MCF 10A (cell line): ENCODE measurements around the gene CYFIP1. TPM values are rescaled to one million over a fixed set of nuclear protein-coding genes. Genes with fewer than 3 reads are reported as not detected.
A peak's percentile ranks its signal among the peaks of the same experiment; 100 is the strongest.

Source experiments
- BruUV-seq: library from RNA; stranded (reverse); fragments of 400-500 nt; replicated peaks from 2 replicates; lab custom pipeline; 2021; lab: Mats Ljungman, UMichigan
- CTCF ChIA-PET: fragments of 300-600 bp; sonication (Branson Sonifier 250); formaldehyde crosslinking; extraction: SDS; loops from one replicate; lab custom pipeline; 2021; ENCODE audit warnings: antibody characterized with exemption, inconsistent platforms; lab: Yijun Ruan, JAX
- POLR2A ChIA-PET: fragments of 300-600, 350-650 bp; sonication (Branson Sonifier 250); formaldehyde crosslinking; extraction: SDS; loops from one replicate; lab custom pipeline; 2020; ENCODE audit warnings: antibody characterized with exemption, inconsistent platforms; lab: Yijun Ruan, JAX
- DNase-seq: peaks from one replicate; pipeline ENCODE4 v3.0.0-alpha.2; 2018; ENCODE audit not compliant: unreplicated experiment
- H3K27ac Mint-ChIP-seq: one replicate; pipeline ENCODE4 v1.8.0; 2022; ENCODE audit warnings: mild to moderate bottlenecking, low read depth, mixed read lengths; ENCODE audit not compliant: unreplicated experiment
- H3K27me3 Mint-ChIP-seq: one replicate; pipeline ENCODE4 v1.8.0; 2022; ENCODE audit warnings: mixed read lengths; ENCODE audit not compliant: insufficient read depth, unreplicated experiment
- H3K36me3 Mint-ChIP-seq: one replicate; pipeline ENCODE4 v1.8.0; 2022; ENCODE audit warnings: mild to moderate bottlenecking, moderate library complexity, mixed read lengths; ENCODE audit not compliant: insufficient read depth, unreplicated experiment
- H3K4me1 Mint-ChIP-seq: one replicate; pipeline ENCODE4 v1.8.0; 2022; ENCODE audit warnings: mixed read lengths; ENCODE audit not compliant: insufficient read depth, unreplicated experiment
- H3K4me3 Mint-ChIP-seq: one replicate; pipeline ENCODE4 v1.8.0; 2022; ENCODE audit warnings: mild to moderate bottlenecking, moderate library complexity, mixed read lengths; ENCODE audit not compliant: unreplicated experiment
- H3K9me3 Mint-ChIP-seq: one replicate; pipeline ENCODE4 v1.8.0; 2022; ENCODE audit warnings: mixed read lengths; ENCODE audit not compliant: unreplicated experiment
- intact Hi-C: fragments of 100-400 bp; cut with micrococcal nuclease; formaldehyde crosslinking; loops from 2 replicates; pipeline ENCODE4 v1.14.1; 2022
- total RNA-seq: library from RNA; stranded (reverse); gene quantifications from 2 replicates; pipeline ENCODE4 v1.2.3, GENCODE V29; 2022
- TF ChIP-seq, protein P1 (sequence below): fragments of 200-600 bp; IDR thresholded peaks from one replicate; pipeline ENCODE4 v1.8.0; 2022; ENCODE audit warnings: antibody characterized with exemption, mild to moderate bottlenecking; ENCODE audit not compliant: unreplicated experiment

CYFIP1 gene
- total RNA-seq, 1 experiment from 2014 or later: 99.1 TPM

DNA sequence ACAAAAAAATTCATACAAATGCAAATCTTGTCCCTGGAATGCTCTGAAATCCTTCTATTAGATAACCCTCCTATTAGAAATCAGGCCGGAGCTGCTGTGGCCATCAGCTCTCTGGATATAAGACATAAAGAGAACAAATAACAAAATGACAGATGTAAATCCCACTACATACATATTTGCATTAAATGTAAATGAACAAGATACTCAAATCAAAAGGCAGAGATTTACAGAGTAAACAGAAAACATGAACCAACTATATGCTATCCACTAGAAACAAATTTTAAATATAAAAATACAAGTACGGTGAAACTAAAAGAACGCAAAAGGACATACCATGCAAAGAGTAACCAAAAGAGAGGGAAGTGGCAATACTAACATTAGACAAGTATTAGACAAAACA lies 10.7 kb downstream of the CYFIP1 start:
- Mint-ChIP-seq H3K4me1 (peaks cover 8% of the 10 kb centered on the region), H3K36me3 (peaks cover 16% of the 10 kb centered on the region), H3K27me3 (no peaks in the 10 kb centered on the region), H3K9me3 (no peaks in the 10 kb centered on the region), H3K4me3 (no peak overlapping the region), H3K27ac (no peak overlapping the region)
- intact Hi-C loops: no loop called here
- ChIA-PET POLR2A (interaction anchor here (5.1 kb wide), 1 partner anchor 10 kb away, joined by 29 read pairs; the partner anchor contains the start of gene CYFIP1), CTCF (no interaction called here)
- no TSS peak for BruUV-seq
- no peak for DNase-seq
- TF ChIP-seq, protein P1, sequence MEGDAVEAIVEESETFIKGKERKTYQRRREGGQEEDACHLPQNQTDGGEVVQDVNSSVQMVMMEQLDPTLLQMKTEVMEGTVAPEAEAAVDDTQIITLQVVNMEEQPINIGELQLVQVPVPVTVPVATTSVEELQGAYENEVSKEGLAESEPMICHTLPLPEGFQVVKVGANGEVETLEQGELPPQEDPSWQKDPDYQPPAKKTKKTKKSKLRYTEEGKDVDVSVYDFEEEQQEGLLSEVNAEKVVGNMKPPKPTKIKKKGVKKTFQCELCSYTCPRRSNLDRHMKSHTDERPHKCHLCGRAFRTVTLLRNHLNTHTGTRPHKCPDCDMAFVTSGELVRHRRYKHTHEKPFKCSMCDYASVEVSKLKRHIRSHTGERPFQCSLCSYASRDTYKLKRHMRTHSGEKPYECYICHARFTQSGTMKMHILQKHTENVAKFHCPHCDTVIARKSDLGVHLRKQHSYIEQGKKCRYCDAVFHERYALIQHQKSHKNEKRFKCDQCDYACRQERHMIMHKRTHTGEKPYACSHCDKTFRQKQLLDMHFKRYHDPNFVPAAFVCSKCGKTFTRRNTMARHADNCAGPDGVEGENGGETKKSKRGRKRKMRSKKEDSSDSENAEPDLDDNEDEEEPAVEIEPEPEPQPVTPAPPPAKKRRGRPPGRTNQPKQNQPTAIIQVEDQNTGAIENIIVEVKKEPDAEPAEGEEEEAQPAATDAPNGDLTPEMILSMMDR: no peak

DNA sequence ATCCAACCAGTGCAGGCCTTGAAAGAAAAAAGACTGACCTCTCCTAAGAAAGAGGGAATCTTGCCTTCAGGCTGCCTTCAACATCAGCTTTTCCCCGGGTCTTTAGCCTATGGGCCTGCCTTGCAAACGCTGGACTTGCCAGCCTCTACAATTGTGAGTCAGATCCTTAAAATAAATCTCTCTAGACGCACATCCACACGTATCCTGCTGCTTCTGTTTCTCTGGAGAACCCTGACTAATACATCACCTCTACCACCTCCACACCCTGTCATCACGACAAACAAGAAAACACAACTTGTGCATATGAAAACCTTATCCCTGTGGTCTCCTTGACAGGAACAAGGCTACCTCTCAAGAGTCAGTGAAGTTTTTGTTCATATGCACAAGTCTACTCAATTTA lies 11.8 kb downstream of the CYFIP1 start:
- peak overlapping the region; percentile 39 for H3K27ac Mint-ChIP-seq
- TF ChIP-seq, protein P1: no peak
- DNase-seq: peak; percentile 71
- ChIA-PET POLR2A (interaction anchor here (1.0 to 5.1 kb wide), 2 partner anchors 10 to 11 kb away, joined by 3 to 29 read pairs; partner anchors contain the start of gene CYFIP1), CTCF (interaction anchor here (1.3 kb wide), 1 partner anchor 9 kb away, joined by 3 read pairs; no protein-coding TSS in a partner anchor)
- peaks cover 20% of the 10 kb centered on the region for H3K4me1 Mint-ChIP-seq
- H3K9me3 Mint-ChIP-seq: no peaks in the 10 kb centered on the region
- no TSS peak for BruUV-seq
- no peaks in the 10 kb centered on the region for H3K27me3 Mint-ChIP-seq
- no peak overlapping the region for H3K4me3 Mint-ChIP-seq
- intact Hi-C loops: no loop called here
- peaks cover 13% of the 10 kb centered on the region for H3K36me3 Mint-ChIP-seq

DNA sequence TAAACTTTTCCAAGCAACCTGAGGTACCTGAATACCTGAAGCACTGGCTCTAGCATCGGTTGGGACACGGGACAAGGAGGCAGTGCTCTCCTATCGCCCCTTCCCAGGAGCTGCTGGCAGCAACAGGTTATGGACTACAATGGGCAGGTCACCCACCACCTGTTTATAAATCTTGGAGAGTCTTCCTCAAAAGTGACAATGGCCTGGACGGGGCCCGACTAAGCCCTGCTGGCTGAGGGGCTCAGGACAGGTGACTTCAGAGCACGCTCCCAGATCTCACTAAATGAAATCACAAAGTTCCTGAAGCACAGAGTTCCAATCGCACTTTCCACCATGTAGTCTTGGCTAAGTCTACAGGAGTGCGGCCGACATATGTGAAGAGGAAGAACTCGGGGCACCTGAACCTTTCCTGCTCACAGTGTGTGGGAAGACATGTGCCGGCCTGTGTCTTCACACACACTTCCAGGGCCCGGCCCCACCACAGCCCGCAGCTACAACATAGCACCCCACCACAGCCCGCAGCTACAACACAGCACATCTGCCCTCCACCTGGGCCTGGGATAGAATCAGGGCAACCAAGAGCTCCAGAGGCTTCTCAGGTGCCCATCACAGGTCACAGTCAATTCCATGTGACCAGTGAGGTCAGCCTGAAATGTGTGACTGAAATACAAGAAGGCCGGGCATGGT lies 12.9 kb downstream of the CYFIP1 start:
- ChIA-PET POLR2A (interaction anchor here (5.1 kb wide), 1 partner anchor 13 kb away, joined by 29 read pairs; the partner anchor contains the start of gene CYFIP1), CTCF (interaction anchor here (0.9 kb wide), 1 partner anchor 15 kb away, joined by 4 read pairs; no protein-coding TSS in a partner anchor)
- intact Hi-C loops: no loop called here
- no peaks in the 10 kb centered on the region for H3K27me3 Mint-ChIP-seq
- no TSS peak for BruUV-seq
- no peak overlapping the region for H3K4me3 Mint-ChIP-seq
- TF ChIP-seq, protein P1: no peak
- H3K4me1 Mint-ChIP-seq: peaks cover 21% of the 10 kb centered on the region
- no peak overlapping the region for H3K27ac Mint-ChIP-seq
- H3K9me3 Mint-ChIP-seq: no peaks in the 10 kb centered on the region
- DNase-seq: no peak
- peaks cover 11% of the 10 kb centered on the region for H3K36me3 Mint-ChIP-seq

GRCh38 chr15:22966321-22967083 lies 13.7 kb downstream of the CYFIP1 start:
- Mint-ChIP-seq H3K36me3 (peaks cover 11% of the 10 kb centered on the region), H3K4me3 (no peak overlapping the region), H3K27me3 (no peaks in the 10 kb centered on the region), H3K4me1 (peaks cover 21% of the 10 kb centered on the region), H3K9me3 (no peaks in the 10 kb centered on the region), H3K27ac (no peak overlapping the region)
- intact Hi-C loops: no loop called here
- BruUV-seq: no TSS peak
- TF ChIP-seq, protein P1: no peak
- ChIA-PET CTCF (no interaction called here), POLR2A (interaction anchor here (5.1 kb wide), 1 partner anchor 13 kb away, joined by 29 read pairs; the partner anchor contains the start of gene CYFIP1)
- DNase-seq: no peak
